Sciatic nerve (tissue), 2 donors: ENCODE results near the gene ADO. TPM values are rescaled to one million over a fixed set of nuclear protein-coding genes. Genes with fewer than 3 reads are reported as not detected.

ENCODE experiments used
- ATAC-seq: fragments of 200-7000 bp; cut with Tn5 transposase; one replicate; pipeline ENCODE4 v1.9.1; 2020; ENCODE audit warnings: mild to moderate bottlenecking, moderate library complexity
- DNase-seq: peaks from one replicate; pipeline ENCODE4 v3.0.0-alpha.2; 2020; ENCODE audit warnings: low spot score
- intact Hi-C: fragments of 100-400 bp; cut with DNase I; formaldehyde crosslinking; loops from one replicate; pipeline ENCODE4 v1.14.2; 2022
- total RNA-seq: library from RNA; stranded (reverse); fragmentation: NEBNext Ultra II Directional; extraction: Animal tissue kit (Norgen Biotek cat#: 25700); gene quantifications from one replicate; pipeline ENCODE4 v1.2.1, GENCODE V29; 2021
- donor health status: DM: no; HTN: no; CAD: no.
- donor health status: DM: no; HTN: no; CAD: no.

The ADO gene
- total RNA-seq, 1 donor from 2014 or later, result 35.1 TPM

- DNase-seq, result no peak
- intact Hi-C loops, result loop anchor here (5.0 kb wide), 1 partner anchor 203 kb away; no protein-coding TSS in a partner anchor
- no peak for ATAC-seq
Measured at GRCh38 chr10:62815381-62816075, 11.0 kb downstream of the ADO start.

GRCh38 chr10:62816076-62816330 lies 11.5 kb downstream of the ADO start:
- DNase-seq (no peak), ATAC-seq (no peak)
- intact Hi-C loops, result loop anchor here (5.0 kb wide), 1 partner anchor 204 kb away; no protein-coding TSS in a partner anchor

- ATAC-seq (peak; percentile 91), DNase-seq (peak; percentile 96)
- intact Hi-C loops, result loop anchor here (5.0 kb wide), 1 partner anchor 204 kb away; no protein-coding TSS in a partner anchor
Measured at GRCh38 chr10:62816331-62817120, 12.0 kb downstream of the ADO start, which contains the start of gene EGR2. Gene EGR2, minus strand, starts transcription at chr10:62816366. Its CDS starts 337 bp downstream, at chr10:62816029.

- intact Hi-C loops, result loop anchor here (5.0 kb wide), 1 partner anchor 205 kb away; no protein-coding TSS in a partner anchor
- DNase-seq (peak; percentile 82), ATAC-seq (peak; percentile 62)
Measured at GRCh38 chr10:62817121-62817765, 12.7 kb downstream of the ADO start.

- peak; percentile 83 for DNase-seq
- peak; percentile 79 for ATAC-seq
- intact Hi-C loops, result loop anchor here (5.0 kb wide), 1 partner anchor 206 kb away; no protein-coding TSS in a partner anchor
Measured at GRCh38 chr10:62817766-62818425, 13.4 kb downstream of the ADO start.

- intact Hi-C loops, result loop anchor here (5.0 kb wide), 1 partner anchor 206 kb away; no protein-coding TSS in a partner anchor
- DNase-seq (peak; percentile 80), ATAC-seq (no peak)
Measured at GRCh38 chr10:62818426-62819011, 14.0 kb downstream of the ADO start.

- intact Hi-C loops, result loop anchor here (5.0 kb wide), 1 partner anchor 207 kb away; no protein-coding TSS in a partner anchor
- ATAC-seq (no peak), DNase-seq (no peak)
Measured at GRCh38 chr10:62819141-62819920, 14.8 kb downstream of the ADO start.

GRCh38 chr10:62820586-62820985 lies 16.1 kb downstream of the ADO start:
- DNase-seq, result no peak
- no peak for ATAC-seq
- intact Hi-C loops, result no loop called here

- DNase-seq (no peak), ATAC-seq (no peak)
- intact Hi-C loops, result no loop called here
Measured at GRCh38 chr10:62826273-62826672, 21.8 kb downstream of the ADO start.

GRCh38 chr10:62829622-62830021 lies 25.1 kb downstream of the ADO start:
- intact Hi-C loops, result no loop called here
- no peak for ATAC-seq
- no peak for DNase-seq

- intact Hi-C loops, result no loop called here
- ATAC-seq (no peak), DNase-seq (no peak)
Measured at GRCh38 chr10:62830679-62831078, 26.2 kb downstream of the ADO start.

GRCh38 chr10:62831346-62831745 lies 26.8 kb downstream of the ADO start:
- intact Hi-C loops, result no loop called here
- ATAC-seq, result no peak
- no peak for DNase-seq

GRCh38 chr10:62839590-62839989 lies 35.1 kb downstream of the ADO start:
- no peak for DNase-seq
- intact Hi-C loops, result no loop called here
- no peak for ATAC-seq

GRCh38 chr10:62842983-62843382 lies 38.5 kb downstream of the ADO start:
- DNase-seq (no peak), ATAC-seq (no peak)
- intact Hi-C loops, result no loop called here

GRCh38 chr10:62843600-62843999 lies 39.1 kb downstream of the ADO start:
- no peak for DNase-seq
- ATAC-seq, result no peak
- intact Hi-C loops, result no loop called here

GRCh38 chr10:62844280-62845011 lies 39.9 kb downstream of the ADO start:
- intact Hi-C loops, result no loop called here
- ATAC-seq (no peak), DNase-seq (no peak)

GRCh38 chr10:62847433-62847832 lies 42.9 kb downstream of the ADO start:
- ATAC-seq (no peak), DNase-seq (no peak)
- intact Hi-C loops, result no loop called here
